Activated CD8-positive, alpha-beta memory T cell treated with anti-CD3 and anti-CD28 coated beads, Interleukin-2, amount 10 ng/mL, durations not matched to agents 7 days and 5 days (primary cell): ENCODE measurements around the gene RPS23. TPM values are rescaled to one million over a fixed set of nuclear protein-coding genes. Genes with fewer than 3 reads are reported as not detected.
A peak's percentile ranks its signal among the peaks of the same experiment; 100 is the strongest.
"Not testable (repeated sequence)": the region's sequence is repeated elsewhere in the genome, so short reads cannot be mapped to it uniquely, and the experiment has no call there.

Source experiments
- ATAC-seq: fragments of 150-1000 bp; cut with Tn5 transposase; one replicate; pipeline ENCODE4 v1.10.0; 2021; ENCODE audit warnings: moderate library complexity
- CTCF ChIA-PET: fragments of 350-600 bp; sonication (Branson Sonifier 250); formaldehyde crosslinking; loops from one replicate; lab custom pipeline; 2021; ENCODE audit warnings: antibody characterized with exemption; lab: Charles Lee
- DNase-seq: peaks from one replicate; pipeline ENCODE4 v3.0.0-alpha.2; 2020
- H3K27ac Mint-ChIP-seq: one replicate; pipeline ENCODE4 v1.8.0; 2021; ENCODE audit warnings: mild to moderate bottlenecking, mixed read lengths
- H3K27me3 Mint-ChIP-seq: one replicate; pipeline ENCODE4 v1.8.0; 2021; ENCODE audit warnings: mixed read lengths
- H3K36me3 Mint-ChIP-seq: one replicate; pipeline ENCODE4 v1.8.0; 2021; ENCODE audit warnings: mild to moderate bottlenecking, mixed read lengths
- H3K4me1 Mint-ChIP-seq: one replicate; pipeline ENCODE4 v1.8.0; 2021; ENCODE audit warnings: mixed read lengths
- H3K4me3 Mint-ChIP-seq: one replicate; pipeline ENCODE4 v1.8.0; 2021; ENCODE audit warnings: mild to moderate bottlenecking, moderate library complexity, mixed read lengths
- H3K9me3 Mint-ChIP-seq: one replicate; pipeline ENCODE4 v1.8.0; 2022; ENCODE audit warnings: low read depth, mixed read lengths
- total RNA-seq, 2 experiments: library from RNA; stranded (reverse); gene quantifications; one replicate each; pipeline ENCODE4 v1.2.3, GENCODE V29; 2021

Gene RPS23
- total RNA-seq, 2 experiments from 2014 or later, result 1,489 to 1,768 TPM

DNA sequence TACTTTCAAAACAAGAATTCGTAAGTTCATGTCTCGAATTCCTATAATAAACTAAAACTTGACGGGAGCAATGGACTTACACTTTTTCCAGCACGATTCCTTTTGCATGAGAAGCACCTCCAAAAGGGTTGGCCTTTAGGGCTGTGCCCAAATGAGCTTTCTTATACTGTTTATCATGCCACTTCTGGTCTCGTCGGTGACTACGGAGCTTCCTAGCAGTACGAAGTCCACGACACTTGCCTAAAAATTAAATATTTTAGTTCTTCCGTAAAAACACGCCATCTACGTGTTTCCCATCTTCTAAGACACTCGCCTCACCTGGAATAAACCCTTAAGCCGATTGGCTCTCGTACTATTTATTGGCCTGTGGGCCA, 554 bp downstream of the RPS23 start:
- Mint-ChIP-seq H3K9me3 (no peaks in the 10 kb centered on the region), H3K4me3 (peak overlapping the region; percentile 86), H3K4me1 (peaks cover 53% of the 10 kb centered on the region), H3K36me3 (peaks cover 48% of the 10 kb centered on the region), H3K27me3 (no peaks in the 10 kb centered on the region), H3K27ac (peak overlapping the region; percentile 97)
- no peak for DNase-seq
- ATAC-seq, result peak; percentile 3
- CTCF ChIA-PET, result interaction anchor here (1.6 kb wide), 1 partner anchor 12 kb away, joined by 5 read pairs; no protein-coding TSS in a partner anchor

DNA sequence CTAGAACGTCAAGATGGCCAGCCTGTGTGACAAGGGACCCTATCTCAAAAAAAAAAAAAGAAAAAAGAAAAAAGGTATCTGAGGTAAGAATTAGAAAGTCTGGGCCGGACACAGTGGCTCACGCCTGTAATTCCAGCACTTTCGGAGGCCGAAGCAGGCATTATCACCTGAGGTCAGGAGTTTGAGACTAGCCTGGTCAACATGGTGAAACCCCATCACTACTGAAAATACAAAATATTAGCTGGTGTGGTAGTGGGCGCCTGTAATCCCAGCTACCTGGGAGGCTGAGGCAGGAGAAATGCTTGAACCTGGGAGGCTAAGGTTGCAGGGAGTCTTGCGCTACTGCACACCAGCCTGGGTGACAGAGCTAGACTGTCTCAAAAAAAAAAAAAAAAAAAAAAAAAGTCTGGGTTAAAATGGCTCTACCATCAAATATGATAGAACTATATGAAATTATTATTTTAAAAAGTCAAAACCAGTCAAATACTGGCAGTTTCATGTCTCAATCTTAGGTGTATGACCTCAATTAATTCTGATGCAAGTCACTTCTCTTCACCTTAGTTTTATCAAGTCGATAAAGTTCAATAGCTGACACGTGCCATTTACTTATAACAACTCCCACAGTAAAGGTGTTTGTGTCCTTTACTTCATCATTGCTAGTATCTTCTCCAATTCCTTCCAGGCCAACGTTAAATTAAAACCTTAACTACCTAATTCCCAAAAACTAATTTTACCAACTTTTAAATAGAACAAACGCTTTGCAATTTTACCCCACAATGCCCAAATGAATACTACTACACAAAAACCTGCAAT, 1.1 kb downstream of the RPS23 start:
- H3K9me3 Mint-ChIP-seq, result no peaks in the 10 kb centered on the region
- ATAC-seq (no peak), DNase-seq (no peak)
- H3K27me3 Mint-ChIP-seq, result no peaks in the 10 kb centered on the region
- peaks cover 56% of the 10 kb centered on the region for H3K4me1 Mint-ChIP-seq
- CTCF ChIA-PET, result interaction anchor here (0.6 to 1.6 kb wide), 2 partner anchors 12 to 866 kb away, joined by 3 to 5 read pairs; no protein-coding TSS in a partner anchor
- peak overlapping the region; percentile 86 for H3K4me3 Mint-ChIP-seq
- H3K27ac Mint-ChIP-seq, result peak overlapping the region; percentile 97
- peaks cover 51% of the 10 kb centered on the region for H3K36me3 Mint-ChIP-seq

DNA sequence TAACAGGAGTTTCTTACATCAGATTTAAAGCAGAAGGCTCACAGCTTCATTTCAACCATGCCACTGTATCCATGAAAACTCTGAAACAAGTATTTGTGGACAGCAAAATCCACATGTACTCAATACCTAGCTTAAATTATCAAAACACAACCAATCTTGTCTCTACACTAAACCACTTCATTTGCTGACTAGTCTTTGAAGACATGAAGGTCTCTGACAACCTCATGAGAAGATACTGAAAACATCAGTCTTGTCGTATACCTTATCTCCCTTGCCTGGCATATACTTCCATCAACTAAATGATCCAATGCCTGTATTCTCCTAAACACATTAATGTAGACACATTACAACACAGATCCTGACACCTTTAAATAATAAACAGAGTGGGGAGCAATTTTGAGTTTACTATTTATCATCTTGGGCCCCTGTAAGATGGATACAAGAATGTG, 2.9 kb downstream of the RPS23 start:
- DNase-seq (no peak), ATAC-seq (no peak)
- Mint-ChIP-seq H3K36me3 (peaks cover 48% of the 10 kb centered on the region), H3K27ac (peak overlapping the region; percentile 1), H3K27me3 (no peaks in the 10 kb centered on the region), H3K9me3 (no peaks in the 10 kb centered on the region), H3K4me3 (no peak overlapping the region), H3K4me1 (peaks cover 44% of the 10 kb centered on the region)
- CTCF ChIA-PET, result no interaction called here

DNA sequence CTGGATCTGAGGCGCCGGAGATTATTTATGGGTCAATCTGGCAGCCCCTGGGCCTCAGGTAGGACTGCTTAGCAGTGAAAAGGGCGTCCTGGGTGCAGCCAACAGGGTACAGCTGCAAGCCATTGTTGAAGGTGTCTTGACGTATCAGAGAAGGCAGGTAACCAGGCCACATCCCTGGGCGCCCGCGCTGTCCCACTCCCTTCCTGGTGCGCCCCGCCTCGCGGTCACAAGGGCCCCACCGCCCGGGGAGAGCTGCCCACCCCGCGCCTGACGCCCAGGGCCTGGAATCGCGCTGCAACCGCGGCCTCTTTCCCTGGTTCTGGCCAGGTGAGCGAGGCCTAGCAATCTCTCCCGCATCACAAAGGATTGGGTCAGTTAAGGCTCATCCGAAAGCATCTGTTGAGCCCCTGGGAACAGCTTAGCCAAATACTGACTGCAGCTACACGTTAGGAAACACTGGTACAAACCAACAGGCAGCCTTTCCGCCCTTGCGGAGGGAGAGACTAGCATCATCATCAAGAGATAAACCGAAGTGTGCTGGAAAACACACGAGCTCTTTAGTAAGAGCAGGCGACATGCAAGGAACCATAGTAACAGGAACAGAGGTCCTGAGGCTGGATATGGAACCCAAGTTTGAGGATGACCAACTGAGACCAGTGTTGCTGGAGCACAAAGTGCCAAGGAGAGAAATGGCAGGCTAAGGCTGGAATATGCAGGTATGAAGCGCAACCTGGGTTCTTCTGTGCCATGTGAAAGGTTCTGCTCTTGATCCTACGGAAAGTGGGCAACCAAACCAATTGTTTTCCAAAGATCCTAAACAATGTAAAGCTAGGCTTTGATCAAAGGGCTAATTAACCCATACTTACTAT, 3.6 kb downstream of the RPS23 start:
- Mint-ChIP-seq H3K4me1 (peaks cover 37% of the 10 kb centered on the region), H3K27me3 (no peaks in the 10 kb centered on the region), H3K36me3 (peaks cover 51% of the 10 kb centered on the region), H3K4me3 (no peak overlapping the region), H3K9me3 (no peaks in the 10 kb centered on the region), H3K27ac (no peak overlapping the region)
- no peak for DNase-seq
- CTCF ChIA-PET, result interaction anchor here (1.2 kb wide), 1 partner anchor 103 kb away, joined by 3 read pairs; no protein-coding TSS in a partner anchor
- ATAC-seq, result no peak

DNA sequence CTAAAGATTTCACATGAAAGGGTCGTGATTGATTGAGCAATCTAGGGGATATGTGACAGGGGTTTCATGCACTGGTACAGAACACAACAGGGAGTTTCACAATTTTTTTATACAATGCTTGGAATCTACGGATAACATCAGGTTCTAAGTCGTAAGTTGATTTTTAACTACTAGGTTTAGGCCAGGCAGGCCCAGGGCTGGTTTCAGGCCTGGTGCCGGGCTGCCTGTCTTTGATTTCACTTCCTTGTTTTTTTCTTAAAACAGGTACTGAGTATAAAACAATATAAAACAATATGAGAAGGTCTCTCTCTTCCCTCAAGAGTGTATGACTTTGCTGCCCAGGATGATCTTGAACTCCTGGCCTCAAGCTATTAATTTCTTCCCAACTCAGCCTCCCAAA, 4.7 kb downstream of the RPS23 start:
- not testable (repeated sequence) for H3K4me3 Mint-ChIP-seq, ATAC-seq, H3K27me3 Mint-ChIP-seq, DNase-seq, H3K9me3 Mint-ChIP-seq, H3K27ac Mint-ChIP-seq
- CTCF ChIA-PET, result interaction anchor here (1.2 kb wide), 1 partner anchor 102 kb away, joined by 3 read pairs; no protein-coding TSS in a partner anchor
- Mint-ChIP-seq H3K36me3 (peaks cover 57% of the 10 kb centered on the region), H3K4me1 (peaks cover 29% of the 10 kb centered on the region)

DNA sequence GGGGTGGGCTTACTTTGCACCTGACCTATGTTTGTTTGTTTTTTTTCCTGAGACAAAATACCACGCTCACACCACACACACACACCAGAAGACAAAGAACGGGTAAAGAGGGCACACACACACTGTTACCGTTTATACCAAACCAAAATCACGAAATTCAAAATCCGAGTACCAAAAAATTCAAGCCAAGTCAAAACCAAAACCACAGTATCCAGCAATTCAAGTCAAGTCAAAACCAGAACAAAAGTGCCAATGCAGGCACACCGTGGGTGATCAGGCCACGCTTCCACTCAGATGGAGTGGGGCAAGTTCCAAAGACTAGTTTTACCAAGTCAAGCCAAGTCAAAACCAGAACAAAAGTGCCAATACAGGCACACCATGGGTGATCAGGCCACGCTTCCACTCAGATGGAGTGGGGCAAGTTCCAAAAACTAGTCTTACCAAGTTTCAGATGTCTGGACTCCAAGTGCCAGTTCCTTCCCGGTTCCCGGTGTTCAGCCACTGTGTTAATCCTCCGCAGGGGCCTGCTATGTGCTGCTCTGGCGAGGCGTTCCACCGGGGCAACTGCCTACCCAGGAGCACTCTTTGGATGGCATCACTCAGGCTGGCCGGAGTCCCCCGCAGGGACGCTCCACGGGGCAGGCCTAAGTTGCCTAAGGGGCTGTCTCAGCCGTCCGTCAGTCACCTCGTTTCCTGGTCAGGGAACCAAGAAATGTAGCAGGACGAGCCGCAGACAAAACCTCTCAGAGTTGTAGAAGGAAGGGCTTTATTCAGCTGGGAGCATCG, 5.4 kb downstream of the RPS23 start:
- ATAC-seq, H3K27me3 Mint-ChIP-seq, DNase-seq, H3K4me3 Mint-ChIP-seq, H3K9me3 Mint-ChIP-seq: not testable (repeated sequence)
- Mint-ChIP-seq H3K36me3 (peaks cover 55% of the 10 kb centered on the region), H3K27ac (peak overlapping the region; percentile 26), H3K4me1 (peaks cover 29% of the 10 kb centered on the region)
- CTCF ChIA-PET, result interaction anchor here (1.2 kb wide), 1 partner anchor 101 kb away, joined by 3 read pairs; no protein-coding TSS in a partner anchor

DNA sequence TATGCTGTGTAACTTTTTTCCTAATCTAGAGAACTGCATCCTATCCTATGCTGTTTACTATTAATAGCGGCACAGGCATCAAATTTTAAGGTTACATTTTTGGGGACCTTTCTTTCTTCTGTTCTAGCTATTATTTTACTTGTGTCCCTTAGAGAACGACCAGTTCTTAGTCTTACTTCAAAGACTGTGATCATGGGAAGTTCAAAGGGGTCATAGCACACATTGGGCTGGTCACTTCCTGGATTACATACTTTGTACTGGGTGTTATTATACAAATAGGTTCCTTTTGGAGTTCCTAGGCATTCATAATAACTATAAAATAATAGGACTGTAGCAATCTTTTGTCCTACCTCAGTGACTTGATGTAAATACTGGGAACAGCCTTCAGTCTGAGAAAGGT, 8.8 kb downstream of the RPS23 start:
- H3K27ac Mint-ChIP-seq, H3K9me3 Mint-ChIP-seq, ATAC-seq, DNase-seq, H3K27me3 Mint-ChIP-seq, H3K4me3 Mint-ChIP-seq: not testable (repeated sequence)
- Mint-ChIP-seq H3K36me3 (peaks cover 33% of the 10 kb centered on the region), H3K4me1 (peaks cover 11% of the 10 kb centered on the region)
- CTCF ChIA-PET, result interaction anchor here (2.1 kb wide), 1 partner anchor 9 kb away, joined by 5 read pairs; no protein-coding TSS in a partner anchor

DNA sequence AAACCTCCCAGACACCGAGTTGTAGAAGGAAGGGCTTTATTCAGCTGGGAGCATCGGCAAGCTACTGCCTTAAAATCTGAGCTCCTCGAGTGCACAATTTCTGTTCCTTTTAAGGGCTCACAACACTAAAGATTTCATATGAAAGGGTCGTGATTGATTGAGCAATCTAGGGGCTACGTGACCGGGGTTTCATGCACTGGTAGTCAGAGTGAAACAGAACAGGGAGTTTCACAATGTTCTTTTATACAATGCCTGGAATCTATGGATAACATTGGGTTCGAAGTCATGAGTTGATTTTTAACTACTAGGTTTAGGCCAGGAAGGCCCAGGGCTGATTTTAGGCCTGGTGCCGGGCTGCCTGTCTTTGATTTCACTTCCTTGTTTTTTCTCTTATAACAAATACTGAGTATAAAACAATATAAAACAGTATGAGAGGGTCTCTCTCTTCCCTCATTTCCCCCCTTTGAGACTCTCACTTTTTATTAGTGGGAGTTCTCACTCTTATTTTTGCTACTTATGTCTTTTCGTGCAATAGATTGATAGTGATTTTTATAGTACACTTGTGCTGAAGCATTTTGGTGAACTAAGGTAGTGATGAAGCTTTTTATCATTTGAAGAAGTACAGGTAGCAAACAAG, 10.7 kb downstream of the RPS23 start:
- not testable (repeated sequence) for H3K4me3 Mint-ChIP-seq, H3K27me3 Mint-ChIP-seq, H3K27ac Mint-ChIP-seq, ATAC-seq, H3K4me1 Mint-ChIP-seq, H3K9me3 Mint-ChIP-seq, DNase-seq
- CTCF ChIA-PET, result interaction anchor here (0.8 kb wide), 1 partner anchor 9 kb away, joined by 3 read pairs; no protein-coding TSS in a partner anchor
- peaks cover 21% of the 10 kb centered on the region for H3K36me3 Mint-ChIP-seq

DNA sequence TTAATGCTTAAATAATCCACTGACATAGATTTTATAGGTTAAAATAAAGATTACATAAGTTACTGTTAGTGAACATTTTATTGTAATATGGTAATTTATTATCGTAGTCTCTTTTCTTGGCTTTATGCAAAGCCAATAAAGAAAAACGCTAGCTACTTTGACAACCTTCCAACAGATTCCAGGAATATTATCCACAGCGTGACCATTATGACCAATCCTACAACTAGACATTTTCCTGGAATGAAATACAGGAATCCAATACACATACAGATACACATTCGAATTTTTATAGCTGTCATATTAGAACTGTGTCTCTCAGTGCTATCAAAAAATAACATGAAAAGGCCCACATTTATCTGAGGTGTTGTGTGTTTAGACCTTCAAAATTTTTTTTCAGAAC, 13.1 kb downstream of the RPS23 start:
- no peak overlapping the region for H3K27ac Mint-ChIP-seq
- no peak for ATAC-seq
- no peaks in the 10 kb centered on the region for H3K4me1 Mint-ChIP-seq
- no peak overlapping the region for H3K4me3 Mint-ChIP-seq
- no peak for DNase-seq
- CTCF ChIA-PET, result interaction anchor here (1.0 to 1.6 kb wide), 2 partner anchors 12 to 14 kb away, joined by 3 to 5 read pairs; no protein-coding TSS in a partner anchor
- H3K9me3 Mint-ChIP-seq, result no peaks in the 10 kb centered on the region
- H3K36me3 Mint-ChIP-seq, result peaks cover 20% of the 10 kb centered on the region
- H3K27me3 Mint-ChIP-seq, result no peaks in the 10 kb centered on the region

DNA sequence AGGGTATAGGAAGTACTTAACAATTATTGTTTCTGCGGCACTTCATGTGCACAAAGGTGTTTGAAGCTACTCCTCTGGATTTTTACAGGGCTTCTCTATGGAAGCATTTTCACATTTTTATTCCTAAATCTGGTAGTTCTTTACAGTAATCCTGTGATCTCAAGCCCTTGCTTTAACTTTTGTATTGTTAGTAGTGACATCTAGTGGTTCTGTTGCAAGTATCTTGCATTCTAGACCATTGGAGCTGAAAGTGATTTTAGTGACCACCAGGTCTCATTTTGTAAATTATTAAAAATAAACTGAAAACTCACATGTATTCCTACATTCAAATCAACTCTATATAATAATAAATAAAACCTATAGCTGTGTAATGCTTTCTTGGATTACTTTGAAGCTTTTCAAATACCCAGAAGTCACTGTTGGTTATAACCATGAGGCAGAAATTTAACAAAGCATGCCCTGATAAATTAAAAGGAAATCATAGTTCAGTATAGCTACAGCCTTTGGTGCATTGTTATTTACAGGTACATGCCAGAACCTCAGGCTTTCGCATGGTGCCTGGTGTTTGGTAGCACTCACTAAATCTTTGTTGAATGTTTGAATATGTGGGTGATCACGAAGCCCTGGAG, 18.9 kb downstream of the RPS23 start:
- no peak for ATAC-seq

DNA sequence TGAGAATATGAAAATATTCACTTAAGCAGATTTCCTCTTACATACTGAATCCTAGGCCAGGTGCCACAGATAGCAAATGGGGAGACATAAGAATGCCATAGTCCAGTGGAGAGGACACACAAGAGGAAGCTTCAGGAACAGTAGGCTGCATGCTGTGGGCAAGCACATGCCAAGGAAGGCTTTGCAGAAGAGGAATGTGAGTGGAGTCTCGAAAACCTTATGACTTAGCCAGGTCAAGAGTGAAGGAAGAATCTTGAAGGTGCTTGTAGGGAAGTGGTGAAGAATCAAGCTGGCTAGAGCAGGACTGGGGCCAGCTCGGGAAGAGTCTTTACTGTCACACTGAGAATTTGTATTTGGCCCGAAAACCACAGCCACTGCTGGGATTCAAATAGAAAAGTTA, 20.4 kb downstream of the RPS23 start:
- Mint-ChIP-seq H3K36me3 (peaks cover 2% of the 10 kb centered on the region), H3K27me3 (no peaks in the 10 kb centered on the region), H3K27ac (no peak overlapping the region), H3K9me3 (no peaks in the 10 kb centered on the region), H3K4me3 (no peak overlapping the region), H3K4me1 (peaks cover 4% of the 10 kb centered on the region)
- no peak for DNase-seq
- no peak for ATAC-seq
- CTCF ChIA-PET, result interaction anchor here (1.1 to 1.7 kb wide), 4 partner anchors 10 to 34 kb away, joined by 3 to 4 read pairs (median 3); no protein-coding TSS in a partner anchor

More for the DNA sequence above, 18.9 kb downstream of the RPS23 start:
- Mint-ChIP-seq H3K9me3 (no peaks in the 10 kb centered on the region), H3K4me1 (peaks cover 4% of the 10 kb centered on the region), H3K4me3 (no peak overlapping the region), H3K27ac (no peak overlapping the region), H3K36me3 (peaks cover 1% of the 10 kb centered on the region), H3K27me3 (no peaks in the 10 kb centered on the region)
- CTCF ChIA-PET, result interaction anchor here (0.8 to 1.7 kb wide), 3 partner anchors 9 to 27 kb away, joined by 3 to 4 read pairs (median 3); no protein-coding TSS in a partner anchor
- DNase-seq, result no peak
